Body of pancreas (tissue), 4 donors: ENCODE measurements around the gene NTN5.
A peak's percentile ranks its signal among the peaks of the same experiment; 100 is the strongest.

Source experiments
- POLR2A ChIP-seq, 3 donors: fragments of 450-650 bp; IDR thresholded peaks; one replicate each; pipeline ENCODE4 v1.6.1; 2016; ENCODE audit warnings: antibody characterized with exemption in 3 of 3, mild to moderate bottlenecking in 2 of 3
- TF ChIP-seq, protein P1 (sequence below), 7 experiments: fragments of 450-650 bp in 4 of 7; fragments of 200-600 bp in 3 of 7; sonication (generic) in 3 of 7; IDR thresholded peaks; one replicate each; pipeline ENCODE4 v1.5.1; 2016 to 2019; ENCODE audit warnings: antibody characterized with exemption in 7 of 7

DNA sequence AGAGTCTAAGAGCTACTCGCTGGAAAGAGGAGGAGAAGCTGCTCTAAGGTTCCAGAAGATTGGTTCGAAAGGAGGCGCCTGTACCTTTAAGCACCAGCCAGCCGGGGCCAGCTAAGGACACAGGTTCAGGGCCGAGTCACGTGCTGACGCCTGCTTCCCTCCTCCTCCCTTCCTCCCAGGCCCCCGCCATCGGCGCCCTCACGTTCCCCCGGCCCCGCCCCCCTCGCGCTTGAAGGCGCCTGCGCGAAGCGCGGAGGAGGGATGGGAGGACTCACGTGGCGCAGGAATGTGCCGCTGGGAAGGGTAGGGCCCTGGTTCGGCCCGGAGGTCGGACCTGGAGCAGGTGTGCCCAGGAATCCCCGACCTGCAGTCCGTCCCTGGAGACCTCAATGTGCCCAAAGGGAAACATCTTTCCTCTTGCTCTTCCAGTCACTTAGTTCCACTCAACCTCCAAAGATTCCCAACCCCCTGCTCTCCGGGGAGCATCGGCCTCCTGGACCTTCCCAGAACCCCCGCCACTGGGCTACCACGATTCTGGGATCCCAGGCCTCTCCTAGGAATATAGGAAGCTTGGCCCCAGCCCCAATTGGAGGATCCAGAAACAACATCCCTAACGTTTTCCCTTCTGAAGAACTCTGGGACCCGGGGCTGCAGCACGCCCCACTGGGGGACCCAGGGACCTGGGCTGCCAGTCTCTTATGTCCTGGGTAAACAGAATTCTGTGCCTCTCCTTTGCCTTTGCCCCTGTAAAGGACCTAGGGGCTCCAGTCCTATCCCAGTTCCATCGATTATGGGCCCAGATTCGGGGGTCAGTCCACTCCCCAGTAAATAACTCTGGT, 38.2 kb downstream of the NTN5 start:
- TF ChIP-seq, protein P1, sequence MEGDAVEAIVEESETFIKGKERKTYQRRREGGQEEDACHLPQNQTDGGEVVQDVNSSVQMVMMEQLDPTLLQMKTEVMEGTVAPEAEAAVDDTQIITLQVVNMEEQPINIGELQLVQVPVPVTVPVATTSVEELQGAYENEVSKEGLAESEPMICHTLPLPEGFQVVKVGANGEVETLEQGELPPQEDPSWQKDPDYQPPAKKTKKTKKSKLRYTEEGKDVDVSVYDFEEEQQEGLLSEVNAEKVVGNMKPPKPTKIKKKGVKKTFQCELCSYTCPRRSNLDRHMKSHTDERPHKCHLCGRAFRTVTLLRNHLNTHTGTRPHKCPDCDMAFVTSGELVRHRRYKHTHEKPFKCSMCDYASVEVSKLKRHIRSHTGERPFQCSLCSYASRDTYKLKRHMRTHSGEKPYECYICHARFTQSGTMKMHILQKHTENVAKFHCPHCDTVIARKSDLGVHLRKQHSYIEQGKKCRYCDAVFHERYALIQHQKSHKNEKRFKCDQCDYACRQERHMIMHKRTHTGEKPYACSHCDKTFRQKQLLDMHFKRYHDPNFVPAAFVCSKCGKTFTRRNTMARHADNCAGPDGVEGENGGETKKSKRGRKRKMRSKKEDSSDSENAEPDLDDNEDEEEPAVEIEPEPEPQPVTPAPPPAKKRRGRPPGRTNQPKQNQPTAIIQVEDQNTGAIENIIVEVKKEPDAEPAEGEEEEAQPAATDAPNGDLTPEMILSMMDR (IDR thresholded peaks at IDR 0.05) = no peak
- TF ChIP-seq POLR2A (IDR thresholded peaks at IDR 0.05) = peak; percentile 55 to 90 (median 86)
